Right atrium auricular region (tissue), 2 donors: ENCODE data around the gene ANTXR1. TPM values are rescaled to one million over a fixed set of nuclear protein-coding genes. Genes with fewer than 3 reads are reported as not detected.

Experiments used
- DNase-seq: peaks from one replicate; pipeline ENCODE4 v3.0.0-alpha.2; 2019; ENCODE audit warnings: low spot score
- H3K27ac ChIP-seq, 2 donors: fragments of 200-600 bp; sonication (generic); 1 replicate in 1 of 2; 2 replicates in 1 of 2; pipeline ENCODE4 v1.5.1; 2016 to 2019
- H3K27me3 ChIP-seq, 2 donors: fragments of 200-600 bp; sonication (generic); one replicate each; pipeline versions ENCODE4 v1.5.1 to v1.6.0; 2017 to 2019
- H3K36me3 ChIP-seq: fragments of 200-600 bp; sonication (generic); one replicate; pipeline ENCODE4 v1.5.1; 2016
- H3K4me1 ChIP-seq, 2 donors: fragments of 200-600 bp; sonication (generic); one replicate each; pipeline versions ENCODE4 v1.5.1 to v1.6.0; 2017 to 2019
- H3K4me3 ChIP-seq, 2 donors: fragments of 200-600 bp; sonication (generic); 1 replicate in 1 of 2; 2 replicates in 1 of 2; pipeline ENCODE4 v1.5.1; 2017 to 2019; ENCODE audit warnings: mild to moderate bottlenecking in 1 of 2, moderate library complexity in 1 of 2
- H3K9me3 ChIP-seq, 2 donors: fragments of 200-600 bp; sonication (generic); one replicate each; pipeline ENCODE4 v1.5.1; 2019
- total RNA-seq, 2 donors: library from RNA; depleted of rRNA; stranded (reverse); fragments of >200 nt; gene quantifications; one replicate each; pipeline ENCODE4 v1.1.0, GENCODE V29; 2016
- TF ChIP-seq, protein P1 (sequence below), 2 donors: fragments of 200-600 bp; sonication (generic); IDR thresholded peaks; one replicate each; pipeline ENCODE4 v1.5.1; 2019; ENCODE audit warnings: antibody characterized with exemption in 2 of 2

The ANTXR1 gene
- total RNA-seq, 2 donors from 2014 or later, result 27.3 to 52.2 TPM

DNA sequence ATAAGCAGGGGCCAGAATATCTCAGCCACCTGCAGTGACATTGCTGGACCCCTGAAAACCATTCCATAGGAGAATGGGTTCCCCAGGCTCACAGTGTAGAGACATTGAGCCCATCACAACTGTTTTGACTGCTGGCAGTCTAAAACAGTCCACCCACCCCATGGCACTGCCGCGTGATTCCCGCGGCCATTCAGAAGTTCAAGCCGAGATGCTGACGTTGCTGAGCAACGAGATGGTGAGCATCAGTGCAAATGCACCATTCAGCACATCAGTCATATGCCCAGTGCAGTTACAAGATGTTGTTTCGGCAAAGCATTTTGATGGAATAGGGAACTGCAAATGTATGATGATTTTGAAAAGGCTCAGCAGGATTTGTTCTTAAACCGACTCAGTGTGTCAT is 234.6 kb downstream of the ANTXR1 start:
- TF ChIP-seq, protein P1, sequence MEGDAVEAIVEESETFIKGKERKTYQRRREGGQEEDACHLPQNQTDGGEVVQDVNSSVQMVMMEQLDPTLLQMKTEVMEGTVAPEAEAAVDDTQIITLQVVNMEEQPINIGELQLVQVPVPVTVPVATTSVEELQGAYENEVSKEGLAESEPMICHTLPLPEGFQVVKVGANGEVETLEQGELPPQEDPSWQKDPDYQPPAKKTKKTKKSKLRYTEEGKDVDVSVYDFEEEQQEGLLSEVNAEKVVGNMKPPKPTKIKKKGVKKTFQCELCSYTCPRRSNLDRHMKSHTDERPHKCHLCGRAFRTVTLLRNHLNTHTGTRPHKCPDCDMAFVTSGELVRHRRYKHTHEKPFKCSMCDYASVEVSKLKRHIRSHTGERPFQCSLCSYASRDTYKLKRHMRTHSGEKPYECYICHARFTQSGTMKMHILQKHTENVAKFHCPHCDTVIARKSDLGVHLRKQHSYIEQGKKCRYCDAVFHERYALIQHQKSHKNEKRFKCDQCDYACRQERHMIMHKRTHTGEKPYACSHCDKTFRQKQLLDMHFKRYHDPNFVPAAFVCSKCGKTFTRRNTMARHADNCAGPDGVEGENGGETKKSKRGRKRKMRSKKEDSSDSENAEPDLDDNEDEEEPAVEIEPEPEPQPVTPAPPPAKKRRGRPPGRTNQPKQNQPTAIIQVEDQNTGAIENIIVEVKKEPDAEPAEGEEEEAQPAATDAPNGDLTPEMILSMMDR (IDR thresholded peaks at IDR 0.05), result no peak
- no peak for DNase-seq
- no peak overlapping the region for H3K27ac ChIP-seq

DNA sequence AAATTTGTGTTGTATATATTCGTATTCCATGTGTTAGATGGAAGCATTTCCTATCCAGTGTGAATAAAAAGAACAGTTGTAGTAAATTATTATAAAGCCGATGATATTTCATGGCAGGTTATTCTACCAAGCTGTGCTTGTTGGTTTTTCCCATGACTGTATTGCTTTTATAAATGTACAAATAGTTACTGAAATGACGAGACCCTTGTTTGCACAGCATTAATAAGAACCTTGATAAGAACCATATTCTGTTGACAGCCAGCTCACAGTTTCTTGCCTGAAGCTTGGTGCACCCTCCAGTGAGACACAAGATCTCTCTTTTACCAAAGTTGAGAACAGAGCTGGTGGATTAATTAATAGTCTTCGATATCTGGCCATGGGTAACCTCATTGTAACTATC is 235.3 kb downstream of the ANTXR1 start:
- Histone ChIP-seq H3K27me3 (no peaks in the 10 kb centered on the region), H3K36me3 (no peaks in the 10 kb centered on the region), H3K9me3 (no peaks in the 10 kb centered on the region), H3K4me1 (no peaks in the 10 kb centered on the region), H3K4me3 (no peak overlapping the region), H3K27ac (no peak overlapping the region)
- DNase-seq, result no peak
- TF ChIP-seq, protein P1 (IDR thresholded peaks at IDR 0.05), result no peak

More for the DNA sequence above, 234.6 kb downstream of the ANTXR1 start:
- Histone ChIP-seq H3K4me3 (no peak overlapping the region), H3K36me3 (no peaks in the 10 kb centered on the region), H3K4me1 (no peaks in the 10 kb centered on the region), H3K9me3 (no peaks in the 10 kb centered on the region), H3K27me3 (no peaks in the 10 kb centered on the region)

DNA sequence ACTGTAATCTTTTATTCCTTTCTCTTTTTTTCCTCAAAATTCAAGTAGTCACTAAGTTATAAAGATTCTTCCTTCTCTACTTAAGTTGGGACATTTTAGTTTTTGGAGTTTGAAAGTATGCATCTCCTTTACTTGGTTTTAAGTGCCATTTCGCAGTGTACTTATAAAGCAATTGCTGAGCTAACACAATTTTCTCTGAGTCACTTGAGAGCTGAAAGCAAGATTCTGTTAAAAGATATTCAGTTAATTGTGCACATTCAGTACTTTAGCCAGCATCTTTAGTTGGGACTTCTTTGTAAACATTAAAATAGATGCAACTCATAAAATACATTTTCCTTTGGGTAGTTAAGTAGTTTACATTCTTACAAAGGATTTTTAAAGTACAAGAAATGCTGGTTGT is 238.0 kb downstream of the ANTXR1 start:
- DNase-seq, result no peak
- Histone ChIP-seq H3K4me3 (no peak overlapping the region), H3K27ac (no peak overlapping the region), H3K27me3 (no peaks in the 10 kb centered on the region), H3K4me1 (peaks cover 0 to 11% of the 10 kb centered on the region in 2 donors), H3K9me3 (no peaks in the 10 kb centered on the region), H3K36me3 (no peaks in the 10 kb centered on the region)
- TF ChIP-seq, protein P1 (IDR thresholded peaks at IDR 0.05), result no peak

DNA sequence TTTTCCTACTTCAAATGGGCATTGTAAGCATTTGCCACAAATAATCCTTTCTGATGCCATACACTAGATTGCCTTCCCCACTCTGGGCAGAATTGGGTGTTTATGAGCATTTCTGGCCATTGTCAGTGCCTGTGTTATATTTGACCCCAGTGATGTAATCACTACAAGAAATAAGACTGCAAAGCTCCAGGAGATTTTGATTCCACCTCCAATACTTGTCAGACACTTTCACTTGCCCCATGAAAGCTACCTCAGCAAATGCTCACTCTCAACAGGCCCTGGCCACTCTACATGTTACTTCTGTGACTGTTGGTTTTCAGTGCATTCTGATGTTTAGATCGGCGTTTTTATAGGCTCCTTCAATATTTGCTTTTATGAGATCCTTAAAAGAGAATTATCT is 239.0 kb downstream of the ANTXR1 start:
- TF ChIP-seq, protein P1 (IDR thresholded peaks at IDR 0.05), result no peak
- Histone ChIP-seq H3K4me1 (peaks cover 0 to 11% of the 10 kb centered on the region in 2 donors), H3K4me3 (no peak overlapping the region), H3K9me3 (no peaks in the 10 kb centered on the region), H3K27me3 (no peaks in the 10 kb centered on the region), H3K36me3 (no peaks in the 10 kb centered on the region), H3K27ac (no peak overlapping the region)
- DNase-seq, result no peak

DNA sequence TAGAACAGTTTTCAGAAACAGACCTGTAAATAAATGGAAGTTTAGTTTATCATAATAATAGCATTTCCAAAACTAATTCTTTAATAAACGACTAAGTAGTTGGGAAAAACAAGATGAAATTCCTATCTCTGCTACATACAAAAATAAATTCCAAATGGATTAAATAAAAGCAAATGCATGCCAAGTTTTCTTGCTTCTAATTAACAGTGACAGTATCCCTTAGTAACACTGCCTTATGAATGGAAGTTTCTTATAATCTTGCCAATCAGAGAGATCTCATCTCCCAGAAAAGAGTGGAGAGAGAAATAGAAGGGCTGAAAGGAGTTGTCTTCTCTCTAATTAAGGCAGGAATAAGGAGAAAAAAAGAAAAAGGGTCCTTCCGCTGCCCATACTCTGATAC is 240.1 kb downstream of the ANTXR1 start:
- H3K27me3 ChIP-seq, result no peaks in the 10 kb centered on the region

More for the DNA sequence above, 240.1 kb downstream of the ANTXR1 start:
- Histone ChIP-seq H3K27ac (peak overlapping the region; percentile 10 to 66), H3K4me1 (peaks cover 0 to 11% of the 10 kb centered on the region in 2 donors), H3K36me3 (no peaks in the 10 kb centered on the region), H3K4me3 (no peak overlapping the region), H3K9me3 (no peaks in the 10 kb centered on the region)
- no peak for DNase-seq
- TF ChIP-seq, protein P1 (IDR thresholded peaks at IDR 0.05), result no peak
